ENCODE measurements around the gene GPATCH8.
A peak's percentile ranks its signal among the peaks of the same experiment; 100 is the strongest.

Gene GPATCH8

DNA sequence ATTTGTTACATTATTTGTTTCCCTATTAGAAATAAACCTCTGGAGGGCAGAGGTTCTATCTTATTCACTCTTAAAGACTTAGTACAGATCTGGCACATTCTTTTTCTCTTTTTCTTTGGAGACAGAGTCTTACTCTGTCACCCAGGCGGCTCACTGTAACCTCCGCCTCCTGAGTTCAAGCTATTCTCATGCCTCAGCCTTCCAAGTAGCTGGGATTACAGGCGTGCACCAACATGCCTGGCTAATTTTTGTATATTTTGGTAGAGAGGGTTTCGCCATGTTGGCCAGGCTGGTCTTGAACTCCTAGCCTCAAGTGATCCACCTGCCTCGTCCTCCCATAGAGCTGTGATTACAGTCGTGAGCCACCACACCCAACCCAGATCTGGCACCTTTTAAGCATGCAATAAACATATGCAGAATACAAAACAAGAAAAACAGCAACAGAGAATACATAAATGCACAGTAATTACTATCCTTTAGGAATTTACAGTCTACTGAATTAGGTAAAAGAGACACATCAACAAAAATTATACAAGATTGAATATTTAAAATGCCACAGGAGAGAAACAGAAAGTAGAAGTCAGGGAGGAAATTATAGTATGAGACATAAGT, 52.1 kb downstream of the GPATCH8 start:
- no peak for DNase-seq (ENCODE audit: low spot score)

- DNase-seq (ENCODE audit: low spot score): no peak
These were observed 54.8 kb downstream of the GPATCH8 start for GRCh38 chr17:44448412-44448811.

DNA sequence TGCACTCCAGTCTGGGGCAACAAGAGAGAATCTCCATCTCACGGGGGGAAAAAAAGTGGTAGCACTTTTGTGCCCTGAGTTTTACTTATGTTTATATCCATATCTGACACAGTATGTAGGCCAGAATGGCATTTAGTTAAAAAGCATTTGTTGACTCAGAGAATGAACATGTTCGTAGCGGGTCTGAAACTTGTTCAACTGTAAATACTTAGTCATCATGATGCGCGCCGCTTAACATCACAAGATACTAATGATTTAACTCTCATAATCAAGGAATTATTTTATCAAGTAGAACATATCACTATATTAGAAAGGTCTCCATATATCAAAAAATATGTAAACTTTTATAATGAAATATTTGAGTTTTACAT, 58.5 kb downstream of the GPATCH8 start:
- peak; percentile 82 for DNase-seq (ENCODE audit: low spot score)

- DNase-seq (ENCODE audit: low spot score): no peak
These were observed 60.4 kb downstream of the GPATCH8 start for GRCh38 chr17:44442806-44443205.

DNA sequence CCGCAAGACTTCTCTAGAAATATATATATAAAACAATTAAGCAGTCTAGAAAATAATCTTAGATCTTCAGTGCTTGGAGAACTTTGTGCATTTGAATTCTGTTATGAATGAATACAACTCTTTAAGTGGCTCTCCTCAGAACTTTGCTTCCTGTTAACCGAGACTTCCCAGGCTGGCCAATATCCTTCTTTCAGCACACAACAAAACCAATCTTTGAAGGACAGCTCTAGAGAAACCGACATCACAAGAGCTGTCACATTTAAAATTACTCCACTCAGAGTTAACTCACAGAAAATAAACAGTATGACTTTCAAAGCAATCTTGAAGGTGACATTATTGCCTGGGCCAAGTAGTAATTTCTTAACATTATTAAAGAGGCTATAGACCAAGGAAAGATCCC, 64.0 kb downstream of the GPATCH8 start:
- DNase-seq (ENCODE audit: low spot score): no peak

GRCh38 chr17:44438636-44439035, 64.6 kb downstream of the GPATCH8 start:
- no peak for DNase-seq (ENCODE audit: low spot score)

GRCh38 chr17:44436336-44436735, 66.9 kb downstream of the GPATCH8 start:
- no peak for DNase-seq (ENCODE audit: low spot score)

- no peak for DNase-seq (ENCODE audit: low spot score)
These were observed 70.7 kb downstream of the GPATCH8 start for GRCh38 chr17:44432254-44433157.

DNA sequence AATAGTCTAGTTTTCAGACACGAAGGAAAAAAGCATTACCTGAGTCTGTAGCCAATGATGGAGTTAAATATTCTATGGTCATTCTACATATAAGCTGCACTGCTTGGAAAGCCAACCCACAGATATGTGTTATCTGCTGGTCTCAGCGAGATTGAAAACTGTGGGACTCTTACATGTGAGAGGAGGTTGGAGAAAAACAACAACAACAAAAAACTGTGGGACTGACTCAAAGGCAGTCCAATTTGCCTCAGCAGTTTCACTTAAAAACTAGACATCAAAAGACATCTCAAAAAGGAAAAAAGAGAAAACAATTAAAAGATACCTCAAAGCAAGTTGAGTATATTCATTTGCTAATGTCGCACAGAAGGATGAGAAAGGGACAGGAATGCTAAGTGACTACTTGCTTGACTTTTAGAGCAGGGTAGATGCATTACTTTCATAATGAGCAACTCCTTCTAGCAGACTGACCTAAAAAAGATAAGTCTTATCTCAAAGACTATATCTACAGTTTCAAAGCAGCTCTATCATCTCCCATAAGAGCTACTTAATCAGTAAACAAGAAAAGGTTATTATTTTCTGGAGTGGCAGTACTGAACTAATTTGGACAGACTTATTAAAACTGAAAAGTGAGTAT, 78.3 kb downstream of the GPATCH8 start:
- no peak for DNase-seq (ENCODE audit: low spot score)

DNA sequence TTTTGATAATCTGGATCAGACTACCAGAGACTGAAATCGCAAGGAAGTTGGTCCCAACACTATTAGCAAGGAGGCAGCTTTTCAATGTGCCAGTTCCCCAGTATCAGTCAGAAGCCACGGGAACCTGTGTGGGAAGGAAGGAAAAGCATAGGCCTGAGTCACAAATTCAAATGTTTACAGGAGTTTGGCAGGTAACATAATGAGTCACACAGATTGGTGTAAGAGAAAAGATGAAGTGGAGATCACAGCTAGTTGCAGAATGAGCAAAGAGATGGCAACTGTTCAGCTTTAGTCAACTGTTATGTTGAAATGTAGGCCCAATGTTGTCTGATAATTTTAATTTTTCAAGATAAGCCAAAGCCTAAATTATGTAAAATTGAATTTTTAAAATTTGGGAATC, 85.7 kb downstream of the GPATCH8 start:
- peak; percentile 89 for DNase-seq (ENCODE audit: low spot score)

- DNase-seq (ENCODE audit: low spot score): peak; percentile 22
These were observed 86.5 kb downstream of the GPATCH8 start for GRCh38 chr17:44416558-44417289.

DNA sequence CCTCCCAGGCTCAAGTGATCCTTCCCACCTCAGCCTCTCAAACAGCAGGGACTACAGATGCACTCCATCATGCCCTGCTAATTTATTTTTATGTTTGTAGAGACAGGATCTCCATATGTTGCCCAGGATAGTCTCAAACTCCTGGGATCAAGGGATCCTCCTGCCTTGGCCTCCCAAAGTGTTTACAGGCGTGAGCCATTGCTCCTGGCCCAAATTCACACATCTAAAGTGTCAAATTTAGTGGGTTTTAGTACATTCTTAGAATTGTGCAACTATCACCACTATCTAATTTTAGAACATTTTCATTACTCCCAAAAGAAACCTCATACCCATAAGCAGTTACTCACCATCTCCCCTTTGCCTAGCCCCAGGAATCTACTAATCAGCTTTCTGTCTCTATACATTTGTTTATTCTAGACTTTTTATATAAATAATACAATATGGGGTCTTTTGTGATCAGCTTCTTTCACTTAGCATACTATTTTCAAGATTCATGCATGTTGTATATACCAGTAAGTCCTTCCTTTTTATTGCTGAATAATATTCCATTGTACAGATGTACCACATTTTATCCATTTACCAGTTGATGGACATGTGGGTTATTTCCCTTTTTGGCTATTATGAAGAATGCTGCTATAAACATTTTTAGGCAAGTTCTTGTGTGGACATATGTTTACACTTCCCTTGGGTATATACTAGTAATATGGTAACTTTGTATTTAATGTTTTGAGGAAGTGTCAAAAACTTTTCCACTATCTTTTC, 88.6 kb downstream of the GPATCH8 start:
- DNase-seq (ENCODE audit: low spot score): no peak

DNA sequence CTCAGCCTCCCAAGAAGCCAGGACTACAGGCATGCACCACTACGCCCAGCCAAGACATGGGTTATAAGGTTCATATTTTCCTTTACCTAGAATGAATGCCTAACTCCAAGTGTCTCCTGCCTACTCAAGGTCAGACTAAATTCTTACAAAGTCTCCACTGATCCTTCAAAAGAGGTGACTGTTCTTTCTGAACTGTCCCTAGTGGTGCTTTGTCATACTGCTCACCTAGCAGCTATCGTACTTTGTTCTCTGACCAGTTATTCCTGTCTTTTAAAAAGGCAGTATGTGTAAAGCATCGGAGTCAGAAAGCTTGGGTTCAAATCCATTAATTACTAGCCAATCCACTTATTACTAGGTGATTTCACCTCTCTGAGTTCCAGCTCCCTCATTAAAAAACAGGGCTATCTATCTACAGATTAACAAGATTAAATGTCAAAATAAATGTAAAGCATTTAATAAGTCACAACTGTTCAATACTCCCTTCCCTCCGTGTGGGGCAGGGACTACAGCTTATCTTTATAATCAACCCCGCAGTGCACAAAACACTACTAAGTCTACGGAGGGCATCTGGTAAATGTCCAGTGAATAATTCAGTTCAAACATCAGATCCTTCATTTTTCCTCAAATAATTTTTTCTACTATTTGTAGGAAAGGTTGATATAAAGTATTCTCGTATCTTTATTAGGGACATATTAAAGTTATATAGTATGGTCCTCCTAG, 93.7 kb downstream of the GPATCH8 start:
- no peak for DNase-seq (ENCODE audit: low spot score)

DNA sequence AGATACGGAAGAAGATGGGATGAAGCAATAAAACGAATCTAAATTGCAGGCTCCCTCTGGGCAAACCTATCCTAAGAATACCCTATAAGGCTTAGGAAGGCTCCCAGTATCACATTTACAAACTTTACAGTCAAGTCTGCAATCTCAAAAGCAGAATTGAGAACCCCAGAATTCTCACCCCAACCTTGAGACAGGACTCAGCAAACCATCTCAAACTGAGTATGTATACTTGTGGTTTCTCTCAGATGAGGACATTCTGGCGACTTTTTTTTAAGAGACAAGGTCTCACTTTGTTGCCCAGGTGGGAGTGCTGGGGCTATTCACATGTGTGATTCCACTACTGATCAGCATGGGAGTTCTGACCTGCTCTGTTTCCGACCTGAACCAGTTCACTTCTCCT, 94.4 kb downstream of the GPATCH8 start:
- no peak for DNase-seq (ENCODE audit: low spot score)

DNA sequence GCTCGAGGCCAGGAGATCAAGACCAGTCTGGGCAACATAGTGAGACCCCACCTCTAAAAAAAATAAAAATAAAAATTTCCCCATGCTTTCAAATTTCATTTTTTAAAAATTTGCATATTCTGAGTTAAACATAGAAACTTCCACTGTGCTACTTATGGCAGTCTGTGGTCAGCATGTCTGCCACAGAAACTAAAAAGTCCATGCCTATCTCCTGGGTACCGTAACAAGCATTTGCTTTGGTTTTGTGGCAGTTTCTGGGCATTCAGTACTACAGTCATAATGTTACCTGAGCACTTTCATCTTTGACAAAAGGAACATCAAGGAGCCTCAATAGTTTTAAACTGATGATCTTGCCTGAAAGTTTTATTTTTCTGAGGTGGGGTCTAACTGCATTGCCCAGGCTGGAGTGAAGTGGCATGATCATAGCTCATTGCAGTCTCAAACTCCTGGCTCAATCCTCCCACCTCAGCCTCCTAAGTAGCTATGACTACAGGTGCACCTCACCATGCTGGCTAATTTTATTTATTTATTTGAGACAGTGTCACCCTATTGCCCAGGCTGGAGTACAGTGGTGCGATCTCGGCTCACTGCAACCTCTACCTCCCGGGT, 100.5 kb downstream of the GPATCH8 start:
- DNase-seq (ENCODE audit: low spot score): no peak

GRCh38 chr17:44400226-44400847, 102.9 kb downstream of the GPATCH8 start:
- peak; percentile 30 for DNase-seq (ENCODE audit: low spot score)

GRCh38 chr17:44398692-44399691, 104.2 kb downstream of the GPATCH8 start:
- no peak for DNase-seq (ENCODE audit: low spot score)

DNA sequence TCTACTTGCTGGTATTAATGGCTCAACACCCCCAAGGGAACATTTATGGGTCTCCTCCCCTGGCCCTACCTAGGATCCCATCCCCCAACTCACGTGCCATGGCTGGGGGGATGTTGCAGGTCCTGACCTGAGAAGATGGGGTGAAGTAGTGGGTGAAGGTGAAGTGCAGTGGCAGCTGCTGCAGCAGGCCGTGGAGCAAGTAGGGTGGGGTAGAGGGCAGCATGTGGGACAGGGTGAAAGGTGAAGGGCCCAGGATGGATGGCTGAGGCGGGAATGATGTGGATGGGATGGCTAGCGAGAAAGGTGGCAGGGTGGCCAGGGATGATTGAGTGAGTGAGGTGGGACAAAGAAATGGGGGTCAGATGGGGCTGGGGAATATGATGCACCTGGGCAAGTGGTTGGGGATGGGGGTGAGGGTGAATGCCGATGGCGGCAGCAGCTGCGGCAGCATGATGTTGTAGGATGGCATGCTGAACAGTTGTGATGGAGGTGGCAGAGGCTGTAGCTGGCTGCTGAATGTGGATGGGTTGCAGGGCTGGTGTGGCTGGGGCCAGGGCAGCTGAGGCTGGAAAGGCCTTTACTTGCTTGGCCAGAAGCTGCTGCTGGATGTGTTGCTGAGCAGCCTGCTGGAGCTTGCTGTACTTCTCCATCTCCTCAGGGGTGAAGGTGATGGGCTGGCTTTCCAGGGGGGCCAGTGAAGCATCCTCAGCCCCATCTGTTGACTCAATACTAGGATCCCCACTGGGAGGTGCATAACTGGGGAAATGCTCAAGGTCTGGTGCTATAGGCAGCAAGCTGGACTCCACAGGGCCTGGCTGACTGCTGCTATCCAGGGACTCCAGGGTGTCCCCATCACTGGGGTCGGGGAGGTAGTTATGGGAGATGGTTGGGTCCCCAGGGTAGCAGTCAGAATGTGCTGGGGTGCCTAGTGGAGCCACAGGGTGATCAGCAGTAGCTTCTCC, 105.4 kb downstream of the GPATCH8 start:
- DNase-seq (ENCODE audit: low spot score): no peak

All from kidney tubule cell (primary cell).